ENCODE results near the gene GALT.
"Not testable (repeated sequence)": the region's sequence is repeated elsewhere in the genome, so short reads cannot be mapped to it uniquely, and the experiment has no call there.

Gene GALT

GRCh38 chr9:34638138-34638445 is 8.4 kb upstream of the GALT start:
- Histone ChIP-seq H4K20me1 (ENCODE audit: insufficient read depth, low read length) (peaks cover 16% of the 10 kb centered on the region), H3K4me2 (ENCODE audit: insufficient read depth, low read length) (peak overlapping the region; percentile 87), H3K27ac (ENCODE audit: low read length) (peak overlapping the region; percentile 76), H3K27me3 (ENCODE audit: insufficient read depth, low read length, poor library complexity) (no peaks in the 10 kb centered on the region), H3K79me2 (ENCODE audit: insufficient read depth, low read length) (peaks cover 25% of the 10 kb centered on the region), H3K4me1 (ENCODE audit: insufficient read depth, low read length) (peaks cover 33% of the 10 kb centered on the region), H2AFZ (ENCODE audit: low read depth, low read length) (peak overlapping the region; percentile 87), H3K36me3 (ENCODE audit: insufficient read depth, low read length) (peaks cover 15% of the 10 kb centered on the region), H3K9ac (ENCODE audit: low read depth, low read length) (peak overlapping the region; percentile 88), H3K4me3 (ENCODE audit: low read depth in 1 of 2, low read length in 2 of 2) (peak overlapping the region; percentile 50 to 69; a peak in 3 of 4 replicates), H3K9me3 (ENCODE audit: insufficient read depth, low read length, severe bottlenecking) (no peaks in the 10 kb centered on the region)
- DNase-seq (no peak), ATAC-seq (ENCODE audit: insufficient read depth, low read depth) (no peak)
- no peak for TF ChIP-seq EZH2 (IDR thresholded peaks at IDR 0.05; ENCODE audit: borderline replicate concordance, low read depth, low read length, severe bottlenecking)
- no peak for TF ChIP-seq CTCF (IDR thresholded peaks at IDR 0.05; ENCODE audit: borderline replicate concordance, extremely low read depth, low read length, poor library complexity, severe bottlenecking)

- peaks cover 25% of the 10 kb centered on the region for H3K79me2 ChIP-seq (ENCODE audit: insufficient read depth, low read length)
- H3K4me2 ChIP-seq (ENCODE audit: insufficient read depth, low read length); DNase-seq; H3K27ac ChIP-seq (ENCODE audit: low read length); H2AFZ ChIP-seq (ENCODE audit: low read depth, low read length); H3K27me3 ChIP-seq (ENCODE audit: insufficient read depth, low read length, poor library complexity); H3K9ac ChIP-seq (ENCODE audit: low read depth, low read length); H3K4me3 ChIP-seq (ENCODE audit: low read depth in 1 of 2, low read length in 2 of 2); H3K9me3 ChIP-seq (ENCODE audit: insufficient read depth, low read length, severe bottlenecking); ATAC-seq (ENCODE audit: insufficient read depth, low read depth): not testable (repeated sequence)
- peaks cover 15% of the 10 kb centered on the region for H3K36me3 ChIP-seq (ENCODE audit: insufficient read depth, low read length)
- peaks cover 13% of the 10 kb centered on the region for H4K20me1 ChIP-seq (ENCODE audit: insufficient read depth, low read length)
- peaks cover 33% of the 10 kb centered on the region for H3K4me1 ChIP-seq (ENCODE audit: insufficient read depth, low read length)
Observed at GRCh38 chr9:34639322-34639721, 7.2 kb upstream of the GALT start.

GRCh38 chr9:34642679-34643078 is 3.8 kb upstream of the GALT start:
- Histone ChIP-seq H3K9ac (ENCODE audit: low read depth, low read length) (no peak overlapping the region), H3K4me1 (ENCODE audit: insufficient read depth, low read length) (peaks cover 25% of the 10 kb centered on the region)
- ATAC-seq (ENCODE audit: insufficient read depth, low read depth): no peak

GRCh38 chr9:34644766-34645314 is 1.6 kb upstream of the GALT start:
- no peak for TF ChIP-seq EZH2 (IDR thresholded peaks at IDR 0.05; ENCODE audit: borderline replicate concordance, low read depth, low read length, severe bottlenecking)
- no peak for TF ChIP-seq CTCF (IDR thresholded peaks at IDR 0.05; ENCODE audit: borderline replicate concordance, extremely low read depth, low read length, poor library complexity, severe bottlenecking)
- H3K27me3 ChIP-seq (ENCODE audit: insufficient read depth, low read length, poor library complexity): no peaks in the 10 kb centered on the region
- H3K4me1 ChIP-seq (ENCODE audit: insufficient read depth, low read length): peaks cover 26% of the 10 kb centered on the region
- H4K20me1 ChIP-seq (ENCODE audit: insufficient read depth, low read length): 0 out of 2 replicates have a peak, but pooled peaks cover 3% of the 10 kb centered on the region
- no peak overlapping the region for H2AFZ ChIP-seq (ENCODE audit: low read depth, low read length)
- DNase-seq (no peak), ATAC-seq (ENCODE audit: insufficient read depth, low read depth) (no peak)
- peaks cover 25% of the 10 kb centered on the region for H3K36me3 ChIP-seq (ENCODE audit: insufficient read depth, low read length)
- H3K9ac ChIP-seq (ENCODE audit: low read depth, low read length): no peak overlapping the region
- H3K9me3 ChIP-seq (ENCODE audit: insufficient read depth, low read length, severe bottlenecking): no peaks in the 10 kb centered on the region
- no peak overlapping the region for H3K4me3 ChIP-seq (ENCODE audit: low read depth in 1 of 2, low read length in 2 of 2)
- H3K4me2 ChIP-seq (ENCODE audit: insufficient read depth, low read length): no peak overlapping the region
- peaks cover 16% of the 10 kb centered on the region for H3K79me2 ChIP-seq (ENCODE audit: insufficient read depth, low read length)
- no peak overlapping the region for H3K27ac ChIP-seq (ENCODE audit: low read length)

More at GRCh38 chr9:34642679-34643078, 3.8 kb upstream of the GALT start:
- H2AFZ ChIP-seq (ENCODE audit: low read depth, low read length): no peak overlapping the region
- H3K9me3 ChIP-seq (ENCODE audit: insufficient read depth, low read length, severe bottlenecking): no peaks in the 10 kb centered on the region
- no peak overlapping the region for H3K4me2 ChIP-seq (ENCODE audit: insufficient read depth, low read length)
- no peak overlapping the region for H3K4me3 ChIP-seq (ENCODE audit: low read depth in 1 of 2, low read length in 2 of 2)
- no peak overlapping the region for H3K27ac ChIP-seq (ENCODE audit: low read length)
- no peak for TF ChIP-seq EZH2 (IDR thresholded peaks at IDR 0.05; ENCODE audit: borderline replicate concordance, low read depth, low read length, severe bottlenecking)
- TF ChIP-seq CTCF (IDR thresholded peaks at IDR 0.05; ENCODE audit: borderline replicate concordance, extremely low read depth, low read length, poor library complexity, severe bottlenecking): no peak
- H3K79me2 ChIP-seq (ENCODE audit: insufficient read depth, low read length): peaks cover 12% of the 10 kb centered on the region
- H3K36me3 ChIP-seq (ENCODE audit: insufficient read depth, low read length): peaks cover 4% of the 10 kb centered on the region; the same call in 1 of the 2 replicates
- no peak for DNase-seq
- 0 out of 2 replicates have a peak, but pooled peaks cover 3% of the 10 kb centered on the region for H4K20me1 ChIP-seq (ENCODE audit: insufficient read depth, low read length)
- H3K27me3 ChIP-seq (ENCODE audit: insufficient read depth, low read length, poor library complexity): no peaks in the 10 kb centered on the region

Data from DND-41 (cell line).